NCI-H345 (cell line): ENCODE measurements around the gene ZBED4.
"Not testable (repeated sequence)": the region's sequence is repeated elsewhere in the genome, so short reads cannot be mapped to it uniquely, and the experiment has no call there.

Source experiments
- DNase-seq: peaks from one replicate; lab custom pipeline; 2025; lab: John Stamatoyannopoulos, UW

Gene ZBED4

GRCh38 chr22:49852568-49852897, 1.1 kb upstream of the ZBED4 start:
- not testable (repeated sequence) for DNase-seq

DNA sequence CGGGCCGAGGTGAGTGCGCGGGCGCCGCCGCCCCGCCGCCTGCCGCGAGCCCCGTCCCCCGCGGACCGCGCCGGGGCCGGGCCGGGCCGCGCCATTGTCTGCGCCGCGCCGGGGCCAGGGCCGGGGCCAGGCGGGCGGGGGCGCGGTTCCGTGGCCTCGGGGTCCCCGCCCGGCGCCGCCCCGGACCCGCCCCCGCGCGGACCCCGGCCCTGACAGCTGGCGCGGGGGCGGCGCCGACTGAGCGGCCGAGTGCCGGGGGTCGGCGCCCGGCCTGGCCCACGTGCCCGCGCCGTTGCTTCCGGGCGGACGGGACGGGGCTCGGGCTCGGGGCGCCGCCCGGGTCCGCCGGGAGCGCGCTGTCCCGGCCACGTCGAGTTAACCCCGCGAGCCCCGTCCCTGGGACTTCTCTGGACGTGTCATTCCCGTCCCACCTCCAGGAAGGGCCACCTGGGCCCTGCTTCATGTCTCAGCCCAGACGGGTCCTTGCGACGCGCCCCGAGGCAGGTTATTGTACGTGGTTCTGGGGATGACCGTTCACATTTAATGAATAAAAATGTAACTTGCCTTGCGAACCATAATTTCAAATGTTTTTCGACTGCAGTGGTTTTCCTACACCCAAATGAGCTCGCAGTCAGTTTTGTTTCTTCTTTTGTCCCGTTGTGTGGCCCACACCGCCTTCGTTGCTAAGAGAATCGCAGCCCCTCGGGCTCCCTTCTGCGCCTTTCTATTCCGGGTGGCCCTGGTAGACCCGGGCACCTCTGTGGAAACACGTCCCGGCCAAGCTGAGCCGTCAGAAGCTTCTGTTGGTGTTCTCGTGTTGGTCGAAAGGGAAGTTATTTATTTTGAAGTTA, 562 bp downstream of the ZBED4 start:
- peak; percentile 7 for DNase-seq

DNA sequence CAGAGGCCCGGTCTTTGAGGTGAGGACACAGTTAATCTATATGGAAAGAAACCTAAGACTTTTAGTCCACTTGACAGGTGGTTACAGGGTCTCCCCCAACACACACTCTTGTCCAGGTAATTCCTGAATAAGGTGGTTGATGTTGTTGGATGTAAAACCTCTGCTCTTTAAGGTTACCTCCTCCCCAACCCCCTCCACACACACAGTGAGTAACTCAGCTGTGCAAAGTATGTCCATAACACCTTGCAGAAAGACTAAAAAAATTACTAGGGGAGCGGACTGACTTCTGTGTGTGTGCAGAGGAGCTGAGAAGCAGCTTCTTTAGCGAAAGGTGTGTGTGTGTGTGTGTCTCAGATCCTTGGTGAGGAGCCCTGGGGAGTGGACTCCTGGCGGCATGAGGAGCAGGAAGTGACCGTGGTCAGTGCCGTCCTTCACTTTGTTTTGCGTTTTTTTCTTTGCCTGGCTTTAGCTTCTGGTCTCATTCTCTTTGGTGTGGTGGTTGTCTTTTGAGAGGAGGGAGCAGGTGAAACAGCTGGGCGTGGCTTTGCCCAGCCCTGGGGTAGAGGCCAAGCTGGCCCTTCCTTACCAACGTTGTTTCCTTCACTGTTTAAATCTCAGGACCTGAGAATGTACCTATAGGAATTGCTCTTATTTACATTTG, 1.7 kb downstream of the ZBED4 start:
- no peak for DNase-seq

DNA sequence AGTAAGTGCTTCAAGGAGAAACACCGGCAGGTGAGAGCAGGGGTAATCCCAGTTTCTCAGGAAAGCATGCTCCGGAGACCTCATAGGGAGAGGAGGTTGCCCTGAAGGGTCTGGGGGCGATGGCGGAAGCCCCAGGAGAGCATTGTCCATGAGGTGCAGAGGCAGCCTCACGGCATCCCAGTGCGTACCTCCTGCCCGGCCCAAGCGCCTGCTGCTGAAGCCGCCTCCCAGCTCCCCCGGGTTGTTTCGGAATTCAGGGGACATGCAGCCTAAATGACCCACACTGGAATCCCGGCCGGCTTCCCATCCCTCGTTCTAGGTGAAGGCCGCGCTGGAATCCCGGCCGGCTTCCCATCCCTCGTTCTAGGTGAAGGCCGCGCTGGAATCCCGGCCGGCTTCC, 2.7 kb downstream of the ZBED4 start:
- DNase-seq = no peak

DNA sequence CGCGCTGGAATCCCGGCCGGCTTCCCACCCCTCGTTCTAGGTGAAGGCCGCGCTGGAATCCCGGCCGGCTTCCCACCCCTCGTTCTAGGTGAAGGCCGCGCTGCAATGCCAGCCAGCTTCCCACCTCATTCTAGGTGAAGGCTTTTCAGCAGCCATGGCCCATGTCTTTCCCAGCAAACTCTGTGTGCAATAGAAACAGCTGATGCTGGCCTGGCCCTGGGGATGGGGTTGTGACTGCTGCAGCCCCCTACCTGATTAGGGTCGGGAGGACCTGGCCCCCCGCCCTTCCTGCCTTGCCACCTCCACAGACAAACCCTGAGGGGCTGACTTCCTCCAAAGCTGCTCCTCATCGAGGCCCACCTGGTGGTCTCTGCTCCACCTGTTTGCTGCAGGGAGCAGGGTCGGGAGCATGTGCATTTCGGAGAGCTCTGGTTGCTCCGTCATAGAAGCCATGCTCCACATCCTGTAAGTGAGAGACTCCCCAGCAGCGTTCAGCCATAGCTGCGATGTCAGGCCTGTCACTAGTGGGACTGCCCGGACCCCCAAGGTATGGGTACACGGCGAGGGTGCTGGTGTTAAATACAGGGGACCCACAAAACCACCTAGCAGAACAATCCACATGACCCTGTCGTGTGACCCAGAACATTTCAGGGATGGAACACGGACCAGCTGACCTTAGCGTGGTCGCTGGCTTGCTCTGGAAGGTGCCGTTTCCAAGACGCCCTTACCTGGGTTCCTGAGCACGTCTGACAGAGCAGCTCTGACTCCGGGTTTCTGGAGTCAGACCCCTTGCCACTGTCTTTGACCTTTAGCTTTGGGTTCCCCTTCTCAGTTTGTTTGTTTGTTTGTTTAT, 3.3 kb downstream of the ZBED4 start:
- no peak for DNase-seq

GRCh38 chr22:49858827-49859226, 5.2 kb downstream of the ZBED4 start:
- no peak for DNase-seq

DNA sequence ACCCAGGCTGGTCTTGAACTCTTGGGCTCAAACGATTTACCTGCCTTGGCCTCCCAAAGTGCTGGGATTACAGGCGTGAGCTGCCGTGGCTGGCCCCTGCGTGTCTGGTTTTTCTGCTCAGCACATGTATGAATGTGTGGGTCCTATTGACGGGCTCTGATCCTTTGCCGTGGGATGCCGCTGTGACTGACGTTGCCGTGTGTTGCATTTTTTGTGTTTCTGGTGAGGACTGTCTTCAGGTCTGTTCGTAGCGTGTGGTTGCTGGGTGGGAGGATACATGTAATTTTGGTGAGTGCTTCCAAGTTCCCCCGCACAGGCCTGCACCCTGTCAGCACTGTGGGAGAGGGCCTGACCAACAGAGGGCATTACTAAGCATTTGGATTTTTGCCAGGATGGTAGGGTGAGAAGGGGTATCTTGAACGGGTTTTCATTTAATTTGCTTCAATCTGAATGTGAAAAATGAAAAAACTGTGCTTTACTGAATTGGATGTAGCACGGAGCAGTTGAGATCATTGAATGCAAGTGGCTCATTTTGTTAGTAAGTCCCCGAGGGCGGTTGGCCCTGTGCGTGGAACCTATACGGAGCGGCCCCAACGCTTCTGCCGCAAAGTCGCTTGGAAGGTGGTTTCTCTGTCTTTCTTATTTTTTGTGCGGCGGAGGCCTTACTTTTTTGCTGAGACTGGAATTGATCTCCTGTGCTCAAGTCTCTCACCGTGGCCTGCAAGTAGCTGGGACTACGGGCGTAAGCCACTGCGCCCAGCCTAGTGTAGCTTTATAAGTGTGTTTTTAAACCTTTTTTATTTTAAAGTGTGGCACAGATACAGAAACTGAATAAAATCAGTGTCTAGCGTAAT, 8.2 kb downstream of the ZBED4 start:
- no peak for DNase-seq

GRCh38 chr22:49862496-49862776, 8.8 kb downstream of the ZBED4 start:
- no peak for DNase-seq

DNA sequence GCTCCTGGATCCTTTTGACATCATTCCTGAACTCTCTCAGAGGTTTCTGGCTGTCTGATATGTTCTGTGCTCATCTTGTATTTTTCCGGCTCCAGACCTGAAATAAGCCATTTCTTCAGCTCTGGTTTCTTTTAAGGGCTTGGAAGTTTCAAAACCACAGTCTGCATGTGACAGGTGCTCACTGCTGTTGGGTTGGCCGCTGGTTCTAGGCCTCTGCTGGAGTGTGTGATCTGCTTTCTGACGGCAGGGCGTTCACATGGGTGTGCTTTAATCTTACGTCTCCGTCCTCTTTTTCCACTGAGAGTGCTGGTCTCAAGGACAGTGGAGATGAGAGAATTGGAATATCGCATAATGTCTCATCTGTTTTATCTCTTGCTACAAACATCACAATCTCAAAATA, 10.3 kb downstream of the ZBED4 start:
- DNase-seq = no peak

DNA sequence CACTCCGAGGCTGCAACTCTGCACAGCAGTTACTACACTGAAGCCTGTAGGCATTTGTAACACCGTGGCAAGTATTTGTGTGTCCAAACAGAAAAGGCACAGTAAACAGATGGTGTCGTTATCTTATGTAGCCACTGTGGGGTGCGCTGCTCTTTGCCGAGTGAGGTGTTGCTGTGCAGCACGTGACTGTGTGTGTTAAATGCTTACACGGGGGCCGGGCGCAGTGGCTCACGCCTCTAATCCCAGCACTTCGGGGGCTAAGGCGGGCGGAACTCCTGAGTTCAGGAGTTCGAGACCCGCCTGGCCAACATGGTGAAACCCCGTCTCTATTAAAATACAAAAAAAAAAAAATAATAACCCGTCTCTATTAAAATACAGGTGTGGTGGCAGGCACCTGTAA, 11.5 kb downstream of the ZBED4 start:
- DNase-seq = no peak

DNA sequence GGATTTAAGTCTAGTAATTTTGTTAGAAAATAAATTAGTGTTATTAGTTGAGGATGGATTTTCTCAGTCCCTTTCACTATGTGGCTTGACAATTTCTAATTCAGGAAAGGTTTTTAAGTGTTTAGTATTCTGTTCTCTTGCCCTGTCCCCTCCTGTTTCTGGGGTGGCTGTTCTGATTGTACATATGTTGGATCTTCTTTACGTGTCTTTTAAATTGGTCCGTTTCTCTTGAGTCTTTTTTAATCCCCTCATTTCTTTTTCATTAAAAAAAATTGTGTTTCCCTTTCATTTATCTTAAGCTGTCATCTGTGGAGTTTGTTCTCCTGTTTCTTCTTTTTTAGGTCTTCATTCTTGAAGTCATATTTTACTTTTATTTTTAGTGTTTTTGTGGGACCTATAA, 12.5 kb downstream of the ZBED4 start:
- no peak for DNase-seq

GRCh38 chr22:49866646-49867045, 13.0 kb downstream of the ZBED4 start:
- no peak for DNase-seq

DNA sequence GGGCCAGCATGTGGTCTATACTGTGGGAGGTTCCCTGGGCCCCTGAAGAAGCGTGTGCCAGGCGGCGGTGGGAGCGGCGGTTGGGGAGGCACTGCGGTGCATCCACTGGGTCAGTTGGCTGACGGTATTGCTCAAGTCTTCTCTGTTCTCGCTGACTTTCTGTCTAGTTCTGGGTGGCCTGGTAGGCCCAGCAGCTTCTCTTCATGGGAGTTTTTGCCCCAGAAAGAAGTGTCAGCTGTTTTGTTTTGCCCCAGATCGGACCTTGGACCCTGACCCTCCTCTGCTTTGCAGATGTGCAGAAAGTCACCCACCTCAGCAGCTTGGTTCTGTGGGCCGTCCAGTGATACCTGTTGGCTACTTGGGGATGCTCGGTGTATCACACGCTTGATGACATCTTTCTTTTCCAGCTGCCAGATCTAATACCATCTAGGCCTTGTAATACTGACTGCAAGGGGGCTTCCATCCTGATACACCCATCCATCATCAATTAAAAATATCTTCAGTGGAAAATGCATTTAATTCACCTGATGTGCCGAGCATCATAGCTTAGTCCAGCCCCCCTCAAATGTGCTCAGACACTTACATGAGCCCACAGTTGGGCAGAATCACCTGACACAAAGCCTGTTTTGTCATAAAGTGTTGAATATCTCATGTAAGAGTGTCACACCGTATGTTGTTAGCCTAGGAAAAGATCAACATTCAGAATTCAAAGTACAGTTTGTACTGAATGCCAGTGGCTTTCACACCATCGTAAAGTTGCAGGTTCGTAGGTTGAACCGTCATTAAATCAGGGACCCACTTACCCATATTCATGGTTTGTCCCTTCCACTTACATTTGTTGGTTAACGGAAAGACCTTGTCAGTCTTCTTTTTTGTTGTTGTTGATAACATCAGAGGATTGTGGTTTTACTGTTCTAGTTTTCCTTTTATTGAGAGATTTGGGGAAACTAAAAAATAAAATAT, 13.9 kb downstream of the ZBED4 start:
- DNase-seq = no peak

DNA sequence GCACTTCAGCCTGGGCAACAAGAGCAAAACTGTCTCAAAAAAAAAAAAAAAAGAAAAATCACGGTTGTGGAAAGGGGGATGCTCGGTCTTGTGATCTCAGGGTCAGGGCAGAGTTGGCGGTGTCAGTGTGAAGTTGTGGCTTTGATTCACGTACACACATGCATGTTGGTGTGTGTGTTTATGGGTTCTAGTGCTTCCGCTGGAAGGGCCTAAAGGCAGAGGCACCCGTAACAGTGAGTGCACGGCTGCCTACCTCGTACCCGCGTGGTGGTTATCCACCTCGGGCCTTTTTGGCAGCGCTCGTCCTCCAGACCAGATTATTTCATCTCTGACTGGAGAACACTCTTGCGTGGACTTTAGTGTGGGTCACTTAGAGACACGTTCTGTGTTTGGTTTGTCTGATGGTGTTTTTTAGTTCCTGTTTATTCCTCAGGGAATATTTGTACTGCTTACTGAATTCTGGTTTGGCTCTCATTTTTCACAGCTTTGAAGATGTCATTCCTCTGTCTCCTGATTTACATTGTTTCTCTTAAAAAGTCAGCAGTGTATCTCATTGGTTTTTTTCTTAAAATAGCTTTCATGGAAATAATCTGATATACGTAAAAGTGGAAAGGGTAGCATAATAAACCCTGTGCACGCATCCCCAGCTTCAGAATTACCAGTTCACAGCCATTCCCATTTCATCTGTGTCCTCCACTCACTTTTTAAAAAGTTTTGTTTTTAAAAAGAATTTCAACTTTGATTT, 15.6 kb downstream of the ZBED4 start:
- no peak for DNase-seq

GRCh38 chr22:49869845-49870712, 16.4 kb downstream of the ZBED4 start:
- DNase-seq = no peak

- DNase-seq = no peak
Measured at GRCh38 chr22:49871482-49871881, 17.8 kb downstream of the ZBED4 start.

DNA sequence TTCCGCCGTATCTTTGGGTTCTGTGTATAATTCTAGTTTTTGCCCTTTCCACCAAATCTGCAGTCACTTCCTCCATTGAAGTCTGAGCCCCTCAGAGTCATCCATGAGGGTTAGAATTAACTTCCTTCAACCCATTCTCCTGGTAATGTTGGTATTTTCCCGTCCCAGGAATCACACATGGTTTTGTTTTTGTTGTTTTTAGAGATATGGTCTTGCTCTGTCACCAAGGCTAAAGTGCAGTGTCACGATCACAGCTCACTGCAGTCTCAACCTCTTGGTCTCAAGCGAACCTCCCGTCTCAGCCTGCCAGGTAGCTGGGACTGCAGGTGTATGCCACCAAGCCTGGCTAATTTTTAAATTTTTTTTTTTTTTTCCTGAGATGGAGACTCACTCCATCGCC, 18.7 kb downstream of the ZBED4 start:
- no peak for DNase-seq

GRCh38 chr22:49873228-49873940, 19.7 kb downstream of the ZBED4 start:
- no peak for DNase-seq

- DNase-seq = no peak
Measured at GRCh38 chr22:49877642-49878041, 24.0 kb downstream of the ZBED4 start.
